H9 (cell line): ENCODE data around the gene TACC2. TPM values are rescaled to one million over a fixed set of nuclear protein-coding genes. Genes with fewer than 3 reads are reported as not detected.

Experiments
- DNase-seq: peaks from one replicate; pipeline ENCODE4 v3.0.0-alpha.2; 2017
- H2AFZ ChIP-seq: one replicate; pipeline ENCODE4 v1.6.1; 2013; ENCODE audit warnings: mild to moderate bottlenecking, low read length, control low read depth, moderate library complexity
- H2AK5ac ChIP-seq: 2 replicates; pipeline ENCODE4 v1.6.1; 2013; ENCODE audit warnings: low read length, control low read depth, mixed read lengths; ENCODE audit not compliant: insufficient read length
- H2BK120ac ChIP-seq: one replicate; pipeline ENCODE4 v1.6.1; 2013; ENCODE audit warnings: low read depth, mild to moderate bottlenecking, low read length, control low read depth, inconsistent platforms; ENCODE audit not compliant: poor library complexity, severe bottlenecking
- H2BK12ac ChIP-seq: 2 replicates; pipeline ENCODE4 v1.6.1; 2013; ENCODE audit warnings: low read length, control low read depth, mixed read lengths, low read depth; ENCODE audit not compliant: insufficient read length
- H2BK15ac ChIP-seq: 2 replicates; pipeline ENCODE4 v1.6.1; 2013; ENCODE audit warnings: low read depth, low read length, control low read depth
- H2BK20ac ChIP-seq: one replicate; pipeline ENCODE4 v1.6.1; 2013; ENCODE audit warnings: low read depth, mild to moderate bottlenecking, low read length, control low read depth, inconsistent platforms; ENCODE audit not compliant: poor library complexity, severe bottlenecking
- H2BK5ac ChIP-seq: 2 replicates; pipeline ENCODE4 v1.6.1; 2013; ENCODE audit warnings: low read length, control low read depth, mixed read lengths; ENCODE audit not compliant: insufficient read length
- H3K14ac ChIP-seq: 2 replicates; pipeline ENCODE4 v1.6.1; 2013; ENCODE audit warnings: low read length, control low read depth; ENCODE audit not compliant: insufficient read depth
- H3K18ac ChIP-seq: 2 replicates; pipeline ENCODE4 v1.6.1; 2013; ENCODE audit warnings: low read depth, mild to moderate bottlenecking, mixed read lengths, low read length, control low read depth; ENCODE audit not compliant: insufficient read length
- H3K23ac ChIP-seq: 2 replicates; pipeline ENCODE4 v1.6.1; 2013; ENCODE audit warnings: low read length, control low read depth, mixed read lengths, low read depth; ENCODE audit not compliant: insufficient read length
- H3K23me2 ChIP-seq: 2 replicates; pipeline ENCODE4 v1.6.1; 2013; ENCODE audit warnings: low read depth, mild to moderate bottlenecking, mixed read lengths, low read length, control low read depth; ENCODE audit not compliant: insufficient read length, poor library complexity, severe bottlenecking
- H3K27ac ChIP-seq: 2 replicates; pipeline ENCODE4 v1.5.1; 2013; ENCODE audit warnings: low read length, control low read depth, mixed read lengths, low read depth; ENCODE audit not compliant: insufficient read length
- H3K27me3 ChIP-seq: 2 replicates; pipeline ENCODE4 v1.6.1; 2013; ENCODE audit warnings: low read length, control low read depth, inconsistent platforms; ENCODE audit not compliant: insufficient read depth
- H3K4ac ChIP-seq: 2 replicates; pipeline ENCODE4 v1.6.1; 2013; ENCODE audit warnings: low read depth, mild to moderate bottlenecking, control low read depth, inconsistent platforms, low read length, moderate library complexity
- H3K4me1 ChIP-seq: 2 replicates; pipeline ENCODE4 v1.6.1; 2013; ENCODE audit warnings: low read length, control low read depth, inconsistent platforms; ENCODE audit not compliant: insufficient read depth
- H3K4me2 ChIP-seq: 2 replicates; pipeline ENCODE4 v1.6.1; 2013; ENCODE audit warnings: low read length, control low read depth, mixed read lengths; ENCODE audit not compliant: insufficient read length, insufficient read depth
- H3K56ac ChIP-seq: 2 replicates; pipeline ENCODE4 v1.6.1; 2013; ENCODE audit warnings: low read depth, mild to moderate bottlenecking, mixed read lengths, low read length, control low read depth; ENCODE audit not compliant: insufficient read length
- H3K79me1 ChIP-seq: 2 replicates; pipeline ENCODE4 v1.6.1; 2013; ENCODE audit warnings: low read depth, mild to moderate bottlenecking, moderate library complexity, low read length, control low read depth, inconsistent platforms; ENCODE audit not compliant: insufficient read depth, poor library complexity, severe bottlenecking
- H3K79me2 ChIP-seq: 2 replicates; pipeline ENCODE4 v1.6.1; 2013; ENCODE audit warnings: low read length, control low read depth, inconsistent platforms; ENCODE audit not compliant: insufficient read depth
- H3K9ac ChIP-seq: 2 replicates; pipeline ENCODE4 v1.6.1; 2013; ENCODE audit warnings: low read length, control low read depth, mixed read lengths; ENCODE audit not compliant: insufficient read length; ENCODE audit errors: extremely low read depth
- H3K9me3 ChIP-seq: one replicate; pipeline ENCODE4 v1.6.1; 2013; ENCODE audit warnings: low read depth, low read length, inconsistent platforms; ENCODE audit not compliant: control insufficient read depth
- H3T11ph ChIP-seq: one replicate; pipeline ENCODE4 v1.6.1; 2013; ENCODE audit warnings: mild to moderate bottlenecking, low read length, control low read depth, inconsistent platforms
- H4K20me1 ChIP-seq: one replicate; pipeline ENCODE4 v1.6.1; 2013; ENCODE audit not compliant: control insufficient read depth, insufficient read length, insufficient read depth
- H4K5ac ChIP-seq: 2 replicates; pipeline ENCODE4 v1.6.1; 2013; ENCODE audit warnings: low read depth, mild to moderate bottlenecking, mixed read lengths, low read length, control low read depth; ENCODE audit not compliant: insufficient read length
- H4K8ac ChIP-seq: replicated peaks from 2 replicates; pipeline ENCODE4 v1.6.1; 2013; ENCODE audit warnings: low read length, control low read depth, mixed read lengths, low read depth; ENCODE audit not compliant: insufficient read length
- H4K91ac ChIP-seq: 2 replicates; pipeline ENCODE4 v1.6.1; 2013; ENCODE audit warnings: low read depth, mild to moderate bottlenecking, moderate library complexity, mixed read lengths, low read length, control low read depth; ENCODE audit not compliant: insufficient read length
- H3K27ac Mint-ChIP-seq, 3 experiments: 2 replicates in 2 of 3; 3 replicates in 1 of 3; pipeline ENCODE4 v1.8.0; 2020 to 2021; ENCODE audit warnings: mixed read lengths in 3 of 3, mild to moderate bottlenecking in 1 of 3, moderate library complexity in 1 of 3
- H3K27me3 Mint-ChIP-seq: 2 replicates; pipeline ENCODE4 v1.8.0; 2021; ENCODE audit warnings: low read depth, mild to moderate bottlenecking, moderate library complexity, mixed read lengths
- H3K36me3 Mint-ChIP-seq, 3 experiments: 2 replicates in 2 of 3; 3 replicates in 1 of 3; pipeline ENCODE4 v1.8.0; 2020 to 2021; ENCODE audit warnings: low read depth in 3 of 3, mixed read lengths in 3 of 3; ENCODE audit not compliant: insufficient read depth in 1 of 3
- H3K4me1 Mint-ChIP-seq, 2 experiments: 2 replicates each; pipeline ENCODE4 v1.8.0; 2020; ENCODE audit warnings: mixed read lengths in 2 of 2
- H3K4me3 Mint-ChIP-seq, 2 experiments: 2 replicates in 1 of 2; 3 replicates in 1 of 2; pipeline ENCODE4 v1.8.0; 2020 to 2021; ENCODE audit warnings: mild to moderate bottlenecking in 2 of 2, mixed read lengths in 2 of 2, moderate library complexity in 1 of 2
- H3K9me3 Mint-ChIP-seq, 2 experiments: 2 replicates in 1 of 2; 3 replicates in 1 of 2; pipeline ENCODE4 v1.8.0; 2020; ENCODE audit warnings: mild to moderate bottlenecking in 2 of 2, mixed read lengths in 2 of 2, moderate library complexity in 1 of 2
- WGBS: extraction: QIAGEN DNeasy Blood & Tissue Kit; methylation state at CpG from one replicate; pipeline ENCODE4 v1.1.7; 2013; ENCODE audit warnings: missing lambda C conversion rate, low lambda C conversion rate, mixed read lengths; ENCODE audit not compliant: insufficient read length; ENCODE audit errors: extremely low coverage; 5-methylcytosine and 5-hydroxymethylcytosine counted together
- total RNA-seq: library from RNA; stranded (reverse); gene quantifications from 2 replicates; pipeline ENCODE4 v1.2.1, GENCODE V29; 2021
- TF ChIP-seq, protein P1 (sequence below): fragments of 200-600 bp; sonication (generic); conservative IDR thresholded peaks from 3 replicates; pipeline ENCODE4 v1.8.0; 2021; ENCODE audit warnings: antibody characterized with exemption, mild to moderate bottlenecking

TACC2 gene
- total RNA-seq, 1 experiment from 2014 or later, result 58.1 TPM

DNA sequence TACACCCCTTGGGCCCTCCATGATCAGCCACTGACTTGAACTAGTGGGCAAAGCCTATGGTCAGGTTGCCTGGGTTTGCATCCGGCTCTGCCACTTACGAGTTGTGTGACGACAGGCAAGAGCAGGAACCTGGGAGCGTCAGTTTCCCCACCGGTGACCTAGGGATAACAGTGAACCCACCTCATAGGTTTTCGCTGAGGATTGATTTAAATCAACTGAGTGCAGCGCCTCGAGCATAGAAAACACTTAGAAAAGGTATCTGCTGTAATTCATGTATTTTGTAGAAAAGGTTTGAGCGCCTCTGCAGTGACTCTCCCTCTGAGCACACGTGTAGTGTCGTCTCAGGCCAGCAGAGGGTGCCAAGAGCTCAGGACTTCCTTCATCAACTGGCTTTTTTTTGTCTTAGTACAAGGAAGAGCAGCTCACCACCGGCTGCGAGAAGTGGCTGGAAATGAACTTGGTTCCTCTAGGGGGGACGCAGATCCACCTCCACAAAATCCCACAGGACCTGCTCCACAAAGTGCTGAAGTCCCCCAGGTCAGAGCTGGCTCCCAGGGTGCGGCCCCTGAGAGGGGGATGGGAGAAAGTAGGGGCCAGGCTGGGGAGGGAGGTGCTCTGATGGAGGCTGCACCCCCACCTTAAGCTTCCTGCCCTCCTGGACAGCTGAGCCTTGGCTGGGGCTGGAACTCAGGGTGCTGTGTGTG is 309.8 kb downstream of the TACC2 start:
- no peak overlapping the region for H4K91ac ChIP-seq
- Mint-ChIP-seq H3K36me3 (no peaks in the 10 kb centered on the region), H3K27me3 (peaks cover 3% of the 10 kb centered on the region; the same call in 1 of the 2 replicates), H3K27ac (peak overlapping the region in 1 of 3 experiments; percentile 45; a peak in 2 of 7 replicates), H3K4me3 (no peak overlapping the region; a peak in 1 of 5 replicates), H3K4me1 (peaks cover 14 to 17% of the 10 kb centered on the region in 2 experiments), H3K9me3 (peaks cover 0 to 2% of the 10 kb centered on the region in 2 experiments; a peak in 2 of 5 replicates)
- H3T11ph ChIP-seq, result no peak overlapping the region
- no CpG with 5 or more reads among the region's 15 CpGs for WGBS
- no peak overlapping the region for H4K8ac ChIP-seq
- H2BK20ac ChIP-seq, result no peak overlapping the region
- H3K27ac ChIP-seq, result no peak overlapping the region
- no peaks in the 10 kb centered on the region for H3K79me2 ChIP-seq
- H4K20me1 ChIP-seq, result no peaks in the 10 kb centered on the region
- H3K23ac ChIP-seq, result no peak overlapping the region
- TF ChIP-seq, protein P1, sequence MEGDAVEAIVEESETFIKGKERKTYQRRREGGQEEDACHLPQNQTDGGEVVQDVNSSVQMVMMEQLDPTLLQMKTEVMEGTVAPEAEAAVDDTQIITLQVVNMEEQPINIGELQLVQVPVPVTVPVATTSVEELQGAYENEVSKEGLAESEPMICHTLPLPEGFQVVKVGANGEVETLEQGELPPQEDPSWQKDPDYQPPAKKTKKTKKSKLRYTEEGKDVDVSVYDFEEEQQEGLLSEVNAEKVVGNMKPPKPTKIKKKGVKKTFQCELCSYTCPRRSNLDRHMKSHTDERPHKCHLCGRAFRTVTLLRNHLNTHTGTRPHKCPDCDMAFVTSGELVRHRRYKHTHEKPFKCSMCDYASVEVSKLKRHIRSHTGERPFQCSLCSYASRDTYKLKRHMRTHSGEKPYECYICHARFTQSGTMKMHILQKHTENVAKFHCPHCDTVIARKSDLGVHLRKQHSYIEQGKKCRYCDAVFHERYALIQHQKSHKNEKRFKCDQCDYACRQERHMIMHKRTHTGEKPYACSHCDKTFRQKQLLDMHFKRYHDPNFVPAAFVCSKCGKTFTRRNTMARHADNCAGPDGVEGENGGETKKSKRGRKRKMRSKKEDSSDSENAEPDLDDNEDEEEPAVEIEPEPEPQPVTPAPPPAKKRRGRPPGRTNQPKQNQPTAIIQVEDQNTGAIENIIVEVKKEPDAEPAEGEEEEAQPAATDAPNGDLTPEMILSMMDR, result peak; percentile 95
- DNase-seq, result peak; percentile 76
- H2AFZ ChIP-seq, result peak overlapping the region; percentile 50
- no peak overlapping the region for H2BK12ac ChIP-seq
- H3K18ac ChIP-seq, result peak overlapping the region; percentile 40
- H2BK15ac ChIP-seq, result no peak overlapping the region
- no peaks in the 10 kb centered on the region for H3K23me2 ChIP-seq
- no peak overlapping the region for H3K56ac ChIP-seq
- no peak overlapping the region for H2BK120ac ChIP-seq
- no peak overlapping the region for H2BK5ac ChIP-seq
- H3K4ac ChIP-seq, result no peak overlapping the region
- H3K79me1 ChIP-seq, result no peaks in the 10 kb centered on the region
- H4K5ac ChIP-seq, result no peak overlapping the region
- peak overlapping the region; percentile 3 for H3K4me2 ChIP-seq
- no peaks in the 10 kb centered on the region for H3K4me1 ChIP-seq
- H3K27me3 ChIP-seq, result no peaks in the 10 kb centered on the region
- peak overlapping the region; percentile 70; the same call in 1 of the 2 replicates for H3K14ac ChIP-seq
- H3K9me3 ChIP-seq, result no peaks in the 10 kb centered on the region
- no peak overlapping the region for H3K9ac ChIP-seq
- H2AK5ac ChIP-seq, result no peak overlapping the region
